Nucleus accumbens (tissue), 56 donors: ENCODE results near the gene TNFAIP6.
A peak's percentile ranks its signal among the peaks of the same experiment; 100 is the strongest.

Source experiments
- DNase-seq, 56 donors: peaks; one replicate each; lab custom pipeline; 2025; lab: John Stamatoyannopoulos, UW

The TNFAIP6 gene

GRCh38 chr2:151359768-151360461 lies 2.5 kb downstream of the TNFAIP6 start:
- DNase-seq = no peak

GRCh38 chr2:151361674-151362370 lies 4.4 kb downstream of the TNFAIP6 start:
- DNase-seq = no peak

GRCh38 chr2:151363709-151364108 lies 6.3 kb downstream of the TNFAIP6 start:
- peak in 36 of 56 donors; percentile 3 to 63 (median 20) for DNase-seq

GRCh38 chr2:151367571-151367970 lies 10.2 kb downstream of the TNFAIP6 start:
- no peak for DNase-seq

- no peak for DNase-seq
Observed at GRCh38 chr2:151374436-151374835, 17.0 kb downstream of the TNFAIP6 start.

- no peak for DNase-seq
Observed at GRCh38 chr2:151379169-151379568, 21.8 kb downstream of the TNFAIP6 start.

- DNase-seq = no peak
Observed at GRCh38 chr2:151380580-151381235, 23.3 kb downstream of the TNFAIP6 start.

GRCh38 chr2:151381266-151381665 lies 23.9 kb downstream of the TNFAIP6 start:
- no peak for DNase-seq

- DNase-seq = no peak
Observed at GRCh38 chr2:151388011-151388410, 30.6 kb downstream of the TNFAIP6 start.

- no peak for DNase-seq
Observed at GRCh38 chr2:151391436-151391835, 34.0 kb downstream of the TNFAIP6 start.

GRCh38 chr2:151394509-151394908 lies 37.1 kb downstream of the TNFAIP6 start:
- DNase-seq = no peak

GRCh38 chr2:151395509-151396374 lies 38.4 kb downstream of the TNFAIP6 start:
- no peak for DNase-seq

GRCh38 chr2:151399981-151400380 lies 42.6 kb downstream of the TNFAIP6 start:
- no peak for DNase-seq

GRCh38 chr2:151401149-151401548 lies 43.8 kb downstream of the TNFAIP6 start:
- no peak for DNase-seq

- no peak for DNase-seq
Observed at GRCh38 chr2:151403914-151404313, 46.5 kb downstream of the TNFAIP6 start.

- DNase-seq = no peak
Observed at GRCh38 chr2:151405376-151405775, 48.0 kb downstream of the TNFAIP6 start.

- DNase-seq = no peak
Observed at GRCh38 chr2:151407281-151407680, 49.9 kb downstream of the TNFAIP6 start.

- peak in 1 of 56 donors; percentile 21 for DNase-seq
Observed at GRCh38 chr2:151408788-151409600, 51.6 kb downstream of the TNFAIP6 start.

GRCh38 chr2:151409601-151410484 lies 52.5 kb downstream of the TNFAIP6 start, which contains the start of gene RIF1:
Gene RIF1, plus strand, starts transcription at chr2:151409902. Its CDS starts 522 bp downstream, at chr2:151410424.
- peak in 55 of 56 donors; percentile 30 to 95 (median 81) for DNase-seq
